GM18870 (cell line): ENCODE measurements around the gene MACROH2A1.
A peak's percentile ranks its signal among the peaks of the same experiment; 100 is the strongest.
"Not testable (repeated sequence)": the region's sequence is repeated elsewhere in the genome, so short reads cannot be mapped to it uniquely, and the experiment has no call there.

Experiments used
- ATAC-seq: cut with Tn5 transposase; IDR thresholded peaks from one replicate; pipeline ENCODE4 v1.9.1; 2021; ENCODE audit warnings: moderate library complexity; ENCODE audit not compliant: unreplicated experiment

Gene MACROH2A1

GRCh38 chr5:135379046-135379654, 19.9 kb downstream of the MACROH2A1 start:
- ATAC-seq = no peak

- no peak for ATAC-seq
Observed at GRCh38 chr5:135377751-135378680, 21.0 kb downstream of the MACROH2A1 start.

GRCh38 chr5:135376961-135377624, 21.9 kb downstream of the MACROH2A1 start:
- peak; percentile 80 for ATAC-seq

GRCh38 chr5:135375040-135375793, 23.8 kb downstream of the MACROH2A1 start:
- no peak for ATAC-seq

- ATAC-seq = no peak
Observed at GRCh38 chr5:135373736-135374515, 25.1 kb downstream of the MACROH2A1 start.

GRCh38 chr5:135372654-135373381, 26.2 kb downstream of the MACROH2A1 start:
- no peak for ATAC-seq

GRCh38 chr5:135371622-135372232, 27.3 kb downstream of the MACROH2A1 start:
- ATAC-seq = no peak

GRCh38 chr5:135369952-135370351, 29.1 kb downstream of the MACROH2A1 start:
- no peak for ATAC-seq

GRCh38 chr5:135367554-135367953, 31.5 kb downstream of the MACROH2A1 start:
- no peak for ATAC-seq

- no peak for ATAC-seq
Observed at GRCh38 chr5:135367076-135367475, 32.0 kb downstream of the MACROH2A1 start.

GRCh38 chr5:135365281-135365680, 33.8 kb downstream of the MACROH2A1 start:
- ATAC-seq = no peak

- ATAC-seq = no peak
Observed at GRCh38 chr5:135364421-135365262, 34.4 kb downstream of the MACROH2A1 start.

- ATAC-seq = not testable (repeated sequence)
Observed at GRCh38 chr5:135363342-135363741, 35.7 kb downstream of the MACROH2A1 start.

- ATAC-seq = no peak
Observed at GRCh38 chr5:135362102-135362501, 36.9 kb downstream of the MACROH2A1 start.

GRCh38 chr5:135360278-135361274, 38.5 kb downstream of the MACROH2A1 start:
- ATAC-seq = no peak

GRCh38 chr5:135359374-135360165, 39.5 kb downstream of the MACROH2A1 start:
- no peak for ATAC-seq
